Measurements from ENCODE around the gene ZNF594. TPM values are rescaled to one million over a fixed set of nuclear protein-coding genes. Genes with fewer than 3 reads are reported as not detected.
"Not testable (repeated sequence)": the region's sequence is repeated elsewhere in the genome, so short reads cannot be mapped to it uniquely, and the experiment has no call there.

The ZNF594 gene
- total and polyA plus RNA-seq, 2 of the 8 experiments (the other 6 are each of a cell fraction or from before 2014, with no cell fraction given), result 3.6 to 14.3 TPM

- H3K23me2 ChIP-seq (ENCODE audit: low read depth, low read length); H3K27me3 ChIP-seq (replicated peaks in 1 of 4; ENCODE audit: control insufficient read depth in 3 of 4, extremely low read depth in 1 of 4, insufficient read depth in 3 of 4, low read length in 3 of 4); H3K23ac ChIP-seq (ENCODE audit: insufficient read length); H2BK12ac ChIP-seq (ENCODE audit: low read depth, low read length); H2BK5ac ChIP-seq (ENCODE audit: low read depth, low read length); H2BK20ac ChIP-seq (ENCODE audit: low read length); H3K4me2 ChIP-seq (ENCODE audit: insufficient read depth in 1 of 2, low read depth in 2 of 2, low read length in 2 of 2); H3K9me3 ChIP-seq (ENCODE audit: insufficient read depth in 2 of 2, low read depth in 1 of 2, low read length in 1 of 2); H2AK5ac ChIP-seq (ENCODE audit: low read depth, low read length); DNase-seq (ENCODE audit: low read depth in 1 of 2, low spot score in 2 of 2); H3K4me1 ChIP-seq (replicated peaks in 1 of 4; ENCODE audit: control insufficient read depth in 3 of 4, insufficient read depth in 4 of 4, low read length in 3 of 4); H3K4me3 ChIP-seq (ENCODE audit: extremely low read depth in 1 of 4, insufficient read depth in 2 of 4, low read depth in 3 of 4, low read length in 4 of 4); H3K9ac ChIP-seq (replicated peaks in 1 of 4; ENCODE audit: extremely low read depth in 1 of 4, low read depth in 3 of 4, low read length in 3 of 4); H2AFZ ChIP-seq (ENCODE audit: low read length); H3K14ac ChIP-seq (ENCODE audit: insufficient read length); H3K4ac ChIP-seq (replicated peaks; ENCODE audit: insufficient read length, low read depth, low read length); H2BK120ac ChIP-seq (replicated peaks; ENCODE audit: low read depth, low read length); H3K18ac ChIP-seq (ENCODE audit: extremely low read depth, low read length); FAIRE-seq; H3K27ac ChIP-seq (ENCODE audit: low read depth, low read length); H3K56ac ChIP-seq (replicated peaks; ENCODE audit: insufficient read length, low read depth, low read length); H4K5ac ChIP-seq (ENCODE audit: insufficient read length, low read depth, low read length); H4K91ac ChIP-seq (replicated peaks; ENCODE audit: insufficient read length, low read length); H3K36me3 ChIP-seq (ENCODE audit: control insufficient read depth in 2 of 4, insufficient read depth in 4 of 4, low read length in 3 of 4); H4K8ac ChIP-seq (ENCODE audit: extremely low read depth, insufficient read depth, low read length); H2BK15ac ChIP-seq (ENCODE audit: low read length); H4K20me1 ChIP-seq (replicated peaks in 1 of 2; ENCODE audit: control insufficient read depth in 1 of 2, insufficient read depth in 2 of 2, low read length in 2 of 2); H3K79me2 ChIP-seq (ENCODE audit: control insufficient read depth in 1 of 2, insufficient read depth in 2 of 2, low read length in 2 of 2); POLR2A ChIA-PET (ENCODE audit: partially characterized antibody); H3K79me1 ChIP-seq (ENCODE audit: low read depth, low read length): not testable (repeated sequence)
- CTCF ChIA-PET (ENCODE audit: partially characterized antibody), result interaction anchor here (1.2 kb wide), 1 partner anchor 224 kb away, joined by 3 read pairs; no protein-coding TSS in a partner anchor
- 90% methylated on average over 6 of the region's 8 CpGs; no CpG with 5 or more reads in 1 of the 2 experiments for WGBS, 2 experiments (ENCODE audit: extremely low coverage in 1 of 2, insufficient coverage in 1 of 2, insufficient read length in 1 of 2, insufficient replicate concordance in 2 of 2, low coverage in 1 of 2, low lambda C conversion rate in 2 of 2, missing lambda C conversion rate in 1 of 2)
Observed at GRCh38 chr17:5133961-5134360, 57.7 kb downstream of the ZNF594 start.

All from H1 (cell line).